H1 (cell line): ENCODE measurements around the gene GRM8. TPM values are rescaled to one million over a fixed set of nuclear protein-coding genes. Genes with fewer than 3 reads are reported as not detected.

Source experiments
- GTF2F1 ChIP-seq: IDR thresholded peaks from 2 replicates; pipeline ENCODE4 v1.6.1; 2012; ENCODE audit warnings: low read depth, low read length, improper control_type of control experiment, borderline replicate concordance
- polyA plus RNA-seq, 7 experiments: library from polyadenylated mRNA; depleted of rRNA in 3 of 7; stranded (reverse) in 5 of 7; unstranded in 2 of 7; fragments of >200 nt in 5 of 7; fragments of 200-250 nt in 2 of 7; gene quantifications; 1 replicate in 5 of 7; 2 replicates in 1 of 7; 4 replicates in 1 of 7; pipeline versions ENCODE4 v1.2.1 to v1.2.3, GENCODE V29; 2011 to 2013; ENCODE audit warnings: missing spikeins in 2 of 7, mixed read lengths in 2 of 7
- total RNA-seq: library from RNA; stranded (reverse); fragmentation: NEBNext Ultra II Directional; extraction: Animal tissue kit (Norgen Biotek cat#: 25700); gene quantifications from 2 replicates; pipeline ENCODE4 v1.2.1, GENCODE V29; 2021

Gene GRM8
- total and polyA plus RNA-seq, 2 of the 8 experiments (the other 6 are each of a cell fraction or from before 2014, with no cell fraction given): 2.6 to 2.8 TPM

DNA sequence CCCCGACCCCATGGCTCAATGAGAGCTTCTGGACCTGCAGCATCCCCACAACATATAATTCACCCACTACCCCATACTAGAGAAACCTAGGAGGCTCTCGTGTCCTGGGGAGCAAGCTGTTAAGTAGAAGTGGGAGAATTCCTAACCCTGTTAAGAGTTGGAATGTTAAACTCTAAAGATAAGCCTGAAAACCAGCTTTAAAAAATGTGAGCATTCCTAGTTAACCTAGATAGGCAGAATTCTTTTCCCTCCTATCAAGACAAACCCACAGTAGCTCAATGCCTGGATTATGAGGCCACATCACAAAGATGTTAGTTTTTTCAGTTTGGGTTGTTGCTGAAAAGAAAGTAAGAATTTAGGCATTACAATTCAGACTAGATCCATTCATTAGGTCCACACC, 42.9 kb downstream of the GRM8 start (continued):
- no peak for TF ChIP-seq GTF2F1
- TF ChIP-seq, all 59 proteins: peak for 0
